OCI-LY1 (cell line): ENCODE data around the gene RERG.

Experiments
- H2AFZ ChIP-seq: fragments of 200-600 bp; sonication (generic), shearing (Covaris generic); 2 replicates; pipeline ENCODE4 v1.6.0; 2014; ENCODE audit warnings: antibody characterized with exemption, mild to moderate bottlenecking, low read length
- H3F3A ChIP-seq: fragments of 200-600 bp; sonication (generic), shearing (Covaris generic); 2 replicates; pipeline ENCODE4 v1.6.0; 2014; ENCODE audit warnings: mild to moderate bottlenecking, antibody characterized with exemption, low read length, moderate library complexity; ENCODE audit not compliant: insufficient read depth
- H3K27ac ChIP-seq: fragments of 200-600 bp; sonication (generic); 2 replicates; pipeline ENCODE4 v1.5.1; 2014; ENCODE audit warnings: low read length, mixed run types, mild to moderate bottlenecking, low read depth; ENCODE audit not compliant: poor library complexity, severe bottlenecking
- H3K27me3 ChIP-seq: fragments of 200-600 bp; sonication (generic); 2 replicates; pipeline ENCODE4 v1.6.0; 2014; ENCODE audit warnings: antibody characterized with exemption, mild to moderate bottlenecking, low read length, moderate library complexity; ENCODE audit not compliant: insufficient read depth
- H3K36me3 ChIP-seq: fragments of 200-600 bp; sonication (generic); 2 replicates; pipeline ENCODE4 v1.6.1; 2014; ENCODE audit warnings: mild to moderate bottlenecking, antibody characterized with exemption, low read length, moderate library complexity, mixed read lengths; ENCODE audit not compliant: insufficient read depth
- H3K4me1 ChIP-seq: fragments of 200-600 bp; sonication (generic); 2 replicates; pipeline ENCODE4 v1.5.1; 2014; ENCODE audit warnings: mild to moderate bottlenecking, low read length, moderate library complexity; ENCODE audit not compliant: insufficient read depth, severe bottlenecking
- H3K4me2 ChIP-seq: fragments of 200-600 bp; sonication (generic), shearing (Covaris generic); 2 replicates; pipeline ENCODE4 v1.6.1; 2014; ENCODE audit warnings: low read length
- H3K4me3 ChIP-seq: fragments of 200-600 bp; sonication (generic); 2 replicates; pipeline ENCODE4 v1.5.1; 2014; ENCODE audit warnings: low read length, low read depth, mild to moderate bottlenecking, mixed read lengths; ENCODE audit not compliant: poor library complexity, severe bottlenecking
- H3K79me2 ChIP-seq: fragments of 200-600 bp; shearing (Covaris generic); 2 replicates; pipeline ENCODE4 v1.6.1; 2016; ENCODE audit warnings: mixed run types, low read length, mixed read lengths; ENCODE audit not compliant: insufficient read depth
- H3K9ac ChIP-seq: fragments of 200-600 bp; sonication (generic), shearing (Covaris generic); 2 replicates; pipeline ENCODE4 v1.6.1; 2014; ENCODE audit warnings: mild to moderate bottlenecking, low read length, mixed read lengths
- H3K9me2 ChIP-seq: fragments of 200-600 bp; sonication (generic), shearing (Covaris generic); 2 replicates; pipeline ENCODE4 v1.6.1; 2014; ENCODE audit warnings: low read depth, mild to moderate bottlenecking, low read length, mixed read lengths
- H3K9me3 ChIP-seq: fragments of 200-600 bp; shearing (Covaris generic); 2 replicates; pipeline ENCODE4 v1.6.1; 2014; ENCODE audit warnings: low read length, mixed read lengths
- H4K20me1 ChIP-seq: fragments of 200-600 bp; sonication (generic), shearing (Covaris generic); 2 replicates; pipeline ENCODE4 v1.6.0; 2016; ENCODE audit warnings: mild to moderate bottlenecking, low read length; ENCODE audit not compliant: insufficient read depth
- EZH2 ChIP-seq: fragments of 200-600 bp; sonication (generic), shearing (Covaris generic); IDR thresholded peaks from 2 replicates; pipeline ENCODE4 v1.8.0; 2017; ENCODE audit warnings: borderline replicate concordance, mixed run types, mild to moderate bottlenecking, antibody characterized with exemption, low read length, moderate library complexity, mixed read lengths
- TF ChIP-seq, protein P1 (sequence below): fragments of 200-600 bp; sonication (generic), shearing (Covaris generic); IDR thresholded peaks from 2 replicates; pipeline ENCODE4 v1.5.1; 2017; ENCODE audit warnings: mild to moderate bottlenecking, antibody characterized with exemption, low read length, moderate library complexity, mixed read lengths

RERG gene

DNA sequence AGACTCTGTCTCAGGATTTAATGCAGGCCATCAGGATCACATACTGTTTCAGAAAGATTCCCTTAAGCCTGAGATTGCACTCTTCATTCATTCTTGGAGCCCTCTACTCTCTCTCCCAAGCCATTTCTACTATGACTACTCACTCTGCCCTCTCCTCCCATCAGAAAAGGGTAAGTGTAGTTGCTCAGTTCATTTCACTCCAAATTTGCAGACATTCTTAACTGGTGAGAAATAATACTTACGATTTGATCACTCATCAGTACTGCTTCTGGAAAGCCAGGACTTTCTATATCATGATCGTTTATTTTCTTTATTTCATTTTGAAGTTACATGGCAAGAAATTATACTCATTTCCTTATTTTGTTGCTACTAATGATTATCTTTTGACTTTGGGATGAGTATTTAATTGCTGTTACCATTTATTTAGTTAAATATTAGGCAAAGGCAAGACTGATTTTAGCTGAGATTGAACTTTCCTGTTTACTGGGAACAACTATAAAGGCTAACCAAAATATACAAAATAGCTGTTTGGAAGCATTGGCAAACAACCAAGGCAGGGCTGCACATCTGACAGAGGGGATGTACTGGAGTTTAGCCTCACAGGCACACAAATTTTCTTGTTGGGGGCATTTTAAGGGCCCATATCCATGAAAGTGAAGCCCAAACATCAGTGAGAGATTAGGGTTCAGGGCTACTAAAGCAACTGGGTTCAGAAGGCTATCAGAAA, 4.1 kb upstream of the RERG start:
- no peak for TF ChIP-seq EZH2
- TF ChIP-seq, protein P1, sequence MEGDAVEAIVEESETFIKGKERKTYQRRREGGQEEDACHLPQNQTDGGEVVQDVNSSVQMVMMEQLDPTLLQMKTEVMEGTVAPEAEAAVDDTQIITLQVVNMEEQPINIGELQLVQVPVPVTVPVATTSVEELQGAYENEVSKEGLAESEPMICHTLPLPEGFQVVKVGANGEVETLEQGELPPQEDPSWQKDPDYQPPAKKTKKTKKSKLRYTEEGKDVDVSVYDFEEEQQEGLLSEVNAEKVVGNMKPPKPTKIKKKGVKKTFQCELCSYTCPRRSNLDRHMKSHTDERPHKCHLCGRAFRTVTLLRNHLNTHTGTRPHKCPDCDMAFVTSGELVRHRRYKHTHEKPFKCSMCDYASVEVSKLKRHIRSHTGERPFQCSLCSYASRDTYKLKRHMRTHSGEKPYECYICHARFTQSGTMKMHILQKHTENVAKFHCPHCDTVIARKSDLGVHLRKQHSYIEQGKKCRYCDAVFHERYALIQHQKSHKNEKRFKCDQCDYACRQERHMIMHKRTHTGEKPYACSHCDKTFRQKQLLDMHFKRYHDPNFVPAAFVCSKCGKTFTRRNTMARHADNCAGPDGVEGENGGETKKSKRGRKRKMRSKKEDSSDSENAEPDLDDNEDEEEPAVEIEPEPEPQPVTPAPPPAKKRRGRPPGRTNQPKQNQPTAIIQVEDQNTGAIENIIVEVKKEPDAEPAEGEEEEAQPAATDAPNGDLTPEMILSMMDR, result no peak
- H3K9ac ChIP-seq, result no peak overlapping the region
- H3K4me1 ChIP-seq, result no peaks in the 10 kb centered on the region
- H3K27me3 ChIP-seq, result no peaks in the 10 kb centered on the region
- H3K4me3 ChIP-seq, result no peak overlapping the region
- H3K9me2 ChIP-seq, result no peaks in the 10 kb centered on the region
- H3K9me3 ChIP-seq, result no peaks in the 10 kb centered on the region
- no peak overlapping the region for H3K4me2 ChIP-seq
- H4K20me1 ChIP-seq, result no peaks in the 10 kb centered on the region
- H3F3A ChIP-seq, result no peaks in the 10 kb centered on the region
- no peaks in the 10 kb centered on the region for H3K36me3 ChIP-seq
- no peak overlapping the region for H3K27ac ChIP-seq
- H2AFZ ChIP-seq, result no peak overlapping the region
- no peaks in the 10 kb centered on the region for H3K79me2 ChIP-seq

DNA sequence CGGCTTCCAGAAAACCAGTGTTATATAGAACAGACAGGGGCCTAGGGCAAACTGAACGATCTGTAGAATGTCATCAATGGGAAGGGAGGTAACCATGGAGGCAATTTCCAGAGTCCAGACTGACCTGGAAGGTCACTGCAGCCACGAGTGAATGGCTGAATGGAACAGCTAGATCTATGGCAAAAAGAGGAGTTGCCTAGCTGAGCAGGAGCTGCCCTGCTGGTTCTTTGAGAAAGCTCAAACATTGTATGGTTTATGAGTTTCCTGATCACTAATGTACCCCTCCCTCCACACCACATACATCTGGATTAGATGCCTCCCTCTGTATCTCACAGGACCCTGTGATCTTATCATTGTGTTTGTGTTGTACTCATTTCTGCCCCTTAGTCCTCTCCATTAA, 1.0 kb upstream of the RERG start:
- Histone ChIP-seq H2AFZ (no peak overlapping the region), H3K9me2 (no peaks in the 10 kb centered on the region), H3K4me2 (no peak overlapping the region), H3K4me1 (no peaks in the 10 kb centered on the region), H3F3A (no peaks in the 10 kb centered on the region), H3K4me3 (no peak overlapping the region), H3K27me3 (no peaks in the 10 kb centered on the region), H3K36me3 (no peaks in the 10 kb centered on the region), H3K9ac (no peak overlapping the region), H3K27ac (no peak overlapping the region), H3K9me3 (no peaks in the 10 kb centered on the region), H3K79me2 (no peaks in the 10 kb centered on the region), H4K20me1 (no peaks in the 10 kb centered on the region)
- TF ChIP-seq, protein P1, result no peak
- no peak for TF ChIP-seq EZH2

DNA sequence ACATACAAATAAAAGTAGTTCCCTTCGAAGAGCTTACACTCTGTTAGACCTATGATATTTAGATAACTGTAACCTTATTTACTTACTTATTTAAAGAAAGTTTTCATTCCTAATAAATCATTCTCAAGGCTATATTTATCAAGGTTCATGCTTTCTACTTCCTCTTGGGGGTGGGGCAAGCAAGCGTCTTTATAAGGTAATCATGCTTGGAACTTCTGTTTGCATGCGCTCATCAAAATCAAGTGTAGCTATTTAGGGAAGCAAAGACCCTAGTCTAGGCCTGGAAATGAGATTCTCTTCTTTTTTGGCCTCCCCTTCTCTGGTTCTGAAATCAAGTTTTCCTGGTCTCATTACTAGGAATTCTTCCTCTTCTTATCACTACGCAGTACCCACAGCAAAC, 766 bp downstream of the RERG start:
- no peak overlapping the region for H3K9ac ChIP-seq

More for the DNA sequence above, 766 bp downstream of the RERG start:
- H3K9me3 ChIP-seq, result no peaks in the 10 kb centered on the region
- no peak overlapping the region for H3K4me2 ChIP-seq
- TF ChIP-seq EZH2, result no peak
- TF ChIP-seq, protein P1, result no peak
- H3K9me2 ChIP-seq, result no peaks in the 10 kb centered on the region
- no peaks in the 10 kb centered on the region for H3K36me3 ChIP-seq
- H4K20me1 ChIP-seq, result no peaks in the 10 kb centered on the region
- no peak overlapping the region for H2AFZ ChIP-seq
- no peaks in the 10 kb centered on the region for H3K27me3 ChIP-seq
- H3K79me2 ChIP-seq, result no peaks in the 10 kb centered on the region
- H3K4me1 ChIP-seq, result no peaks in the 10 kb centered on the region
- H3K27ac ChIP-seq, result no peak overlapping the region
- no peak overlapping the region for H3K4me3 ChIP-seq
- H3F3A ChIP-seq, result no peaks in the 10 kb centered on the region
